GM21360 (cell line): ENCODE measurements around the gene CLDN11.

ENCODE experiments used
- ATAC-seq: cut with Tn5 transposase; IDR thresholded peaks from one replicate; pipeline ENCODE4 v1.9.1; 2021; ENCODE audit warnings: mild to moderate bottlenecking, moderate library complexity; ENCODE audit not compliant: unreplicated experiment

The CLDN11 gene

DNA sequence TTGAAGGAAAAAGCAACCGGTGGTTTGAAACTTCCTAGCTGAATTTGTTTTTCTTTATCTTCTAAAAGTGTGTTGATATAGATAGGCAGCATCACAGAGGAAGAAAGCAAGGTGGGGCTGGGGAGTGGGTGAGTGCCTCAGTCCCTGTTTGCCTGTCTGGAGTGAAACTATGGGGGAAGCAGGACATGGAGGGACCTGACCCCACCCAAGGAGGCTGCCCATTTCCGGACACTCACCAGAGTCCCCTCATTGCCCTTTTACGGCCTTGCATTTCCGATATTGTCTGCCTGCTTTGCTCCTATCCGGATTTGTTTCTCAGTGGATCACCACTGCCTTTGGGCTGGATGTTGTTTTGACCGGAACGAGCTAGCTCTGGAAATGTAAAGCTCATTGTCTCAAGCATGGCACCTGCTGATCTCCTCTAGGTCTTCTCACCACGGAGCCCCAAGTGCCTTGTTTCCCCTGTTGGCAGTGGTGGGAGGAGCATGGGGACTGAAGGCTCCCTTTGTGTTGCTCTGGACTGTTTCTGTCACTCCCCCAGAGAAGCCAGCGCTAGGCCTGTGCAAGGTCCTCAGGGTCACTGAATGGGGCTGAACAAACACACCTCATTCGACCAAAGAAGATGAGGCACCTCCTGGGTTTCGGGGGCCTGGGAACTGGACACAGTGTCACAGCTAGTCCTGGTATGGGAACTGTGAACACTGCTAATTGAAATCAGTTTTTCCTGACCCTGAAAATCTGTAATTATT, 7.0 kb downstream of the CLDN11 start:
- ATAC-seq = no peak

DNA sequence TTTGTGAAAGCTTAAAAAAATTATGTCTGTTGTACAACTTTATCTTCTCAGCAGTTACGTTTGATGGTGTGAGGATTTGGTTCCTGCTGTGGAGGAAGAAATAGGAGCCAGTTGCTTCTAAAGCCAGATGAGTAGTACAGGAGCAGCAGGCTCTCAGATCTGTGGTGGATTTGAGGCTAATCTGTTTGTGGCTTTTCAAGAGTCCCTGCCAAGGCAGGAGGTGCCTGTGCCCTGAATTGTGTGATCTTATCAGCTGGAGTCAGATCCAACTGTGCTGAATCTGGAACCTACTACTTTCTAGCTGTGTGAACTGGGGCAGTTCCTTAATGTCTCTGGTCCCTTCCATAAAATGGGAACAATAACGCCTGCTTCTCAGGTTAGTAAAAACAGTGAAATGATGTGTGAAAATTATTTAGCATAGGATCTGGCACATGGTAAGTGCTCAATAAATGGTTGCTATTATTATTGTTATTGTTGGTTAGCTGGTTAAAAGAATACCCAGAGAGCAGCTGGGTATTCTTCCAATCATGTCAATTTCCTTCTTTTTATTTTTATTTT, 7.7 kb downstream of the CLDN11 start:
- no peak for ATAC-seq

DNA sequence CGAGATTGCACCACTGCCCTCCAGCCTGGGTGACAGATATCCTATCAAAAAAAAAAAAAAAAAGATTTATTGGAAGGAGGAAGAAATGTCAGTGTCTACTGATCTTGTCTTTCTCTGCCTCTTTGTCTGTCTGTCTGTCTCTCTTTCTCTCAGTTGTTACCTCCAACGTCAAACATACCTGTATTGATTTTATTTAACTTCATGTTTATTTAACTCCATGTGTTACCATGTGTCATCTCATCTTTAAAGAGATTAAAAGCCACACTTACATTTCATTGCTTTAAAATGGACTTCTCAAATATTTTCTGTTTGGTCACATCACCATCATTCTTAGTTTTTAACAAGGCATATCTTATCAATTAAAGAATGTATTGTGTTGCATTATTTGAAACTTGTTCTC, 9.4 kb downstream of the CLDN11 start:
- no peak for ATAC-seq

- no peak for ATAC-seq
These were observed 10.4 kb downstream of the CLDN11 start for GRCh38 chr3:170429050-170429449.

- no peak for ATAC-seq
These were observed 12.4 kb downstream of the CLDN11 start for GRCh38 chr3:170431054-170431453.

GRCh38 chr3:170432416-170432815, 13.7 kb downstream of the CLDN11 start:
- no peak for ATAC-seq

DNA sequence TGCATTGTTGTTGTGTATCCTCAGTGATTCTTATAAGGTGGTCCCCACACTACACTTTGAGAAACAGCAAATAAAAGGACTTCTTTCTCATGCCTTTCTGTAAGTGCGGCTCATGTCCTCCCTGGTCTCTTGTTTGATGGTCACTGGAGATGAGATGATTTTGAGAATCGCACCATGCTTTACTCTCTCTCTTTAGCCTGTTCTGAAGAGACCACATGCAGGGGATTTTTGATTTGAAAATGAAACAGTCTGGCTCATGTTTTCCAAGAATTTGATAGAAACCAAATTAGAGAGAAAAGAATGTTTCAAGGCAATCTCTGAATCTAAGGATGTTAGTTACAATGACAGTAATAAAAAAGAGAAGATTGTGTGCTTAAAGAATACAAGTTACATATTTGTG, 18.0 kb downstream of the CLDN11 start:
- no peak for ATAC-seq

- no peak for ATAC-seq
These were observed 18.5 kb downstream of the CLDN11 start for GRCh38 chr3:170437176-170437575.

DNA sequence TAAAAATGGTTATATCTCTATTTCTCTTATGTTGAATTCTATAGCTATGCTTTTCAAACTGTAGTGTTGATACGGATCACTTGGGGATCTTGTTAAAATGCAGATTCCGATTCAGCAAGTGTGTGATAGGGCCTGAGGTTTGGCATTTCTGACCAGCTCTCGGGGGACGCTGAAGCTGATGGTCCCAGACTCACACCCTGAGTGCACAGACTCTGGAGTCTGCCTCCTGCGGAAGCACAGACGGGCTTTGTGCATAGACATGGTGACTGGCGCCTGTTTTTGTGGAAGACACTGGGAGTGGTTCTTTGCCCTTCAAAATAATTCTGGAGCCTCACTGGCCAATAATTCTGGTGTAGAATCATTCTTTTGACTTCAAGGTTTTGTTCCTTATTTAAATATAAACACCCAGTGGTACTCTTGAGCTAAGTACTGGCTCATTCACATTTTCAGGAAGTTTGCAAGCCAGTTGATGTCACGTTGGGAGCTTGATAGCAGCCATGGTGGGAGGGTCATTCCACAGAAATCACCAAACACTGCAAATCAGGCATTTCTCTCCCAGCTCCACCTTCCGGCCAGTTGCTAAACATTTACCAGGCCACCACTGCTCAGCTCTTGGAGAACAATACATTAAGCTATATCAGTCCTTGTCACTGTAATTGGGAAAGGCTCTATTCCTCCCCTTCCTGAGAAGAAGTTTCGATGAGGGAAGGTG, 19.2 kb downstream of the CLDN11 start:
- no peak for ATAC-seq

- no peak for ATAC-seq
These were observed 20.2 kb downstream of the CLDN11 start for GRCh38 chr3:170438836-170439235.

DNA sequence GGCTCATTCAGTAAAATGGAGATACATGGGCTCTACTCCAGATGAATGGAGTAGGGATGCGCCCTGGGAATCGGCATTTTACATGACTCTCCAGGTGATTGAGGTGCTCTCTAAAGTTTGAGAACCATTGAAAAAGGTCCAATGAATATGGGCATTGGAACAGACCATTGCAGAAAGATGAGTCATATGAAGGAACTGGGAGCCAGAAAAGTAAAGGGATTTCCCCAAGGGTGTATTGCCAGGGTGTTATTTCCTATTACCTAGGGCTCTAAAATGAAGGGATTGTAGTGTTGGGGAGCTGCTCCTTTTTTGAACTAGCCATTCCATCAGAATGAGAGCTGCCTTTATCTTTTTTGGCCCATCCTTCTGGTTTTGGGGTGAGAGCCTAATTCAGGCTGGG, 21.7 kb downstream of the CLDN11 start:
- no peak for ATAC-seq

DNA sequence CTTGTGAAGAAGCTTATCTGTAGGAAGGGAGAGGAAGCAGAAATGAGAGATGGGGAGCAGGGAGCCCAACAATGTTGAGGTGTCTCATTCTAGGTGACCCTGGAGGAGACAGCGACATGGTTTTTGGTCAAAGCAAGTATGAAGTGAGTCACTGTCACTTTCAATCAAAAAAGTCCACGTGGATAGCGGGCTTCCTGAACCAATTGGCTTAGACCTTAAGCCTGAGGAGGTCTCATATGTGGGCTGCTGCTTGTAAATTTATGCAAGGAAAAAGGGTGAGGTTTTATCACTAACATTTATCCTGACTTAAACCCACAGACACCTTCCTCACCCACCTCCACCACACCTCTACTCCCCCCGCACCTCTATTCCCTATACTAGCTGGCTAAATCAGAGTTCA, 22.7 kb downstream of the CLDN11 start:
- ATAC-seq = no peak

DNA sequence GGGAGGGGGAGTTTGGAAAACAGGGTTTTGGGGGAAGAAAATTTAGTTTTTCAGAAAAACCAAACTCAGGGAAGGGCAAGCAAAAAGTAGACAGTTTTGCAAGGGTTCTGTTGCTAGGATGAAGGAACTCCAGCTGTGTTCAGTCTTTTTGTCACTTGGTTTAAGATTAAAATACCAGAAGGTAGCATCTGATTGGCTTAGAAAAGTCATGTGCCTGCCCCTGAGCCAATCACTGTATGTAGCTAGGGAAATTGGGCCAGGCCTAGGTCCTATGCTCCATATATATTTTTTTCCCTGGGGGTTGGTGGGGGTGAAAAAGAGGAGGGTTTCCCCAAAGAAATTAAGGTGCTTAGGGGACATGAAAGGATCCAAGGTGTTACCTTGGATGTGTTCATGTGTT, 24.3 kb downstream of the CLDN11 start:
- ATAC-seq = no peak

- no peak for ATAC-seq
These were observed 24.8 kb downstream of the CLDN11 start for GRCh38 chr3:170443457-170443856.

GRCh38 chr3:170448584-170448983, 29.9 kb downstream of the CLDN11 start:
- ATAC-seq = no peak

DNA sequence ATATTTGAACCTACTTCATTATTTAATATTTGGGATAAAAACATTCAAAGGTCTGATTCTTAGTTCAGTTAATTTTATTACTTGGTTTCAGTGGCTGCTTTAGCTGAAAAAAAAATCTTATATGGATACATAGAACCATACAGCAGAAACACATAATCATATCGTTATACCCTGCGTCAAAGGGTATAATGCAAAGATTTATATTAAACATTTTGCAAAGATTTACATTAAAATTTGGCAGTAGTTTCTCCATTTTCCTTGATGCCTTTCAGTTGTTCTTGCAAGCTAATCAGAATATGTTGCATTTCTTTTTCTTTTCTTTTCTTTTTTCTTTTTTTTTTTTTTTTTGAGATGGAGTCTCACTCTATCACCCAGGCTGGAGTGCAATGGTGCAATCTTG, 31.4 kb downstream of the CLDN11 start:
- no peak for ATAC-seq

GRCh38 chr3:170454509-170454908, 35.8 kb downstream of the CLDN11 start:
- ATAC-seq = no peak

DNA sequence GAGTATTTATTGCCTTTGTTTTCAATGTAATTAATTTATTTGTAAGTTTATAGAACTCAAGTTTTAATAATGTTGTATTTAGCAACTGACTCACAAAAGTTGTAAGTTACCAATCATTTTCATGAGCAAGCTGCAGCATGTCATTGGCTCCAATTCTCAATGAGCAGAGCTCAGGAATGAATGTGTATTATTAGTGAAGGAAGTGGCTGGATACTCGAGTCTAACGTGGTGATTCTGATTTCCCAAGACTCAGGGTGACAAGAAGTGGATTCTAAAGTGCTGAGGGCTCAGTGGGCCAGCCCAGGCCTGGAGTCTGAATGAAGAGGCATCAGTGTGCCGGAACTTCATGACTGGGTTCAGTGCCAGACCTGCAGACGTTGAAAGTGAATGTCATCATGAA, 39.6 kb downstream of the CLDN11 start:
- no peak for ATAC-seq

DNA sequence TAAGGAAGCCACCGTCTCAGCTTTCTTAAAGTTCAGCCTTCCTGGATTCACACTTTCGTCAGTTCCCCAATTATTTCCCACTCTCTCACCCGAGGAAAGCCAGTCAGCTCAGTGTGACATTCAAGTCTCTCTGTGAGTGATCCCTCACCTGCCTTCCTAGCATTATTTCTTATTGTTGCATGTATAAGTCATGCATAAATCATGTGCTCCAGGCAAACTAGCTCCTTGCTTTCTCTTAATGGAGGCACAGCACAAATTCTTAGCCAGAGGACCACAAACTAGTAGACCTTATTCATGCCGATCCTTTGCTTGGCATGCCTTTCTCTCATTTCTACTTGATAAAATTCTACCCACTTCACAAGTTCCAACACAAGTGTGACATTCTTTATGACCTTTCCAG, 44.3 kb downstream of the CLDN11 start:
- ATAC-seq = no peak

DNA sequence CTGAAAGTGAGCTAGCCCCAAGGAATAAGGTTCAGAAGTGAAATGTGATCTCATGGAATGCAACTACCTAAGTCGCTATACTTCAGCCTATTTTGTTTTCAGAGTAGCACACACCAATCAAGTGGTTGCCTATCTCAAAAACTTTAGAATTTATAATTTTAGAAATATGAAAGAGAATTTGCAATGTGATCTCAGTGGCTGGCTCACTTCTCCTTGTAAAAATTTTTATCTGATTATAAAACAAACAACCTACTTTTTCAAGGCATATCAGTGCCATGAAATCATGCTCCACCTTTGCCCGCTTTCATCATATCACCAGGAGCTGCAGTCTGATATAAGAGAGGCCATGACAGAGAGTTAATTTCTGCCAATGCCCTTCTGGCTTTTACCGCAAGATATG, 47.3 kb downstream of the CLDN11 start:
- ATAC-seq = no peak

- ATAC-seq = no peak
These were observed 48.3 kb downstream of the CLDN11 start for GRCh38 chr3:170467007-170467406.

GRCh38 chr3:170467571-170468147, 49.0 kb downstream of the CLDN11 start:
- ATAC-seq = no peak
